ENCODE results near the gene ST6GAL2.

The ST6GAL2 gene

GRCh38 chr2:106885971-106886915 lies at the start of gene ST6GAL2:
Gene ST6GAL2, minus strand, starts transcription at chr2:106886167. Its CDS starts 42,190 bp downstream, at chr2:106843977.
- DNase-seq, result no peak

- DNase-seq, result no peak
Measured at GRCh38 chr2:106932644-106933043, 46.7 kb upstream of the ST6GAL2 start.

DNA sequence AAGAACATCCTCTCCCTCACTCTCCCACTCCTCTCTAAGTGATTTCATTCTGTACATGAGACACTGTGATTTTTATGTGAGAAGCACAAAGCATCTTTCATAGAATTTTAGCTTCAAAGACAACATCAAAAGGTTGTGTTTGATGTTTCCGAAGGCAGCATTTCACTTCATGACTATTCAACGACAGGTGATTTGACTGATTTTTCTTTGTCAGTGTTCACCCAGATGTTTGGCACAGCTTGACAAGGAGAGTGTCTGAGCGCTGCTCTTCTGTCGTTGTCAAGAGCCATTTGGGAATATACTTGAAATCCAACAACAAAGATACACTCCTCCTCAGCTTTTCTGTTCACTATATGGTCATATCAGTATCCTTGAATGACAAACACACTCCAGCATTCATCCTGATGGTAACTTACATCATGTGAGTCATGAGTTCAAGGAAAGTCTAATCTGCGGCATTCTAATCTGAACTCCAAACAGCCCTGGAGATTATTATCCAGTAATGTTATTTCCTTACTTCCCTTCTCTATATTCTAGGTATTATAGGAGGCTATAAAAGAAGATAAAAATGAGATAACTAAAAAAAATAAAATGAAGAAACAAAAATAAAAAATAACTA lies 45.9 kb upstream of the ST6GAL2 start:
- no peak for DNase-seq

DNA sequence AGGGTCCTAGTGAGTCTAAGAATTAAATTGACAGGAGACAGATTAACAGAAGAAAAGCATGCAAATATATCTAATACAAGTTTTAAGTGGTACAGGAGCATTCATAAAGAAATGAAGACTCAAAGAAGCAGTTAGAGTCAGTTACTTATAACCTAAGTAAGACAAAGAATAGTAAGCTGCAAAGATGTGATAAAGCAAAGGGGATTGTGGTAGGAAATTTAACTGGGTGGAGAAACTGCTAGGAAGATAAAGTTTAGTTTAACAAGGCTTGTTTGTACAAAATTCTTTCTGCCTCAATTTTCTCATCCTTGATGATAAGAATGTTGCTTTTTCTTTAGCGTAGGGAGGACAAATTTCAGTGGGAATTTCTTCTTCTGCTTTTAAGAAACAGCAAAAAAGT lies 35.5 kb upstream of the ST6GAL2 start:
- DNase-seq, result no peak

GRCh38 chr2:106919012-106919411 lies 33.0 kb upstream of the ST6GAL2 start:
- DNase-seq, result no peak

DNA sequence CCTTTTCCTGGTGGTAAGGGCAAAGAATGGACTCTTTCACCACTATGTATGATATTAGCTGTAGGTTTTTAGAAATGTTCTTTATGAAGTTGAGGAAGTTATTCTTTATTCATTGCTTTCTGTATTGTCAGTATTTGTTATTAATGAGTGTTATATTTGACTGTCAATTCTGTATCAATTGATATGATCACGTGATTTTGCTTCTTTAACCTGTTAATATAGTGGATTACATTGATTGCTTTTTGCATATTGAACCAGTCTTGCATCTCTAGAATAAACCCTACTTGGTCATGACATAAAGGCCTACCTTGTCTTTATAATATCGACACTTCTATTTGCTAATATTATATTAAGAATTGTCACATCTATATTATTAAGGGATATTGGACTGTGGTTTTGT lies 18.3 kb upstream of the ST6GAL2 start:
- DNase-seq, result no peak

DNA sequence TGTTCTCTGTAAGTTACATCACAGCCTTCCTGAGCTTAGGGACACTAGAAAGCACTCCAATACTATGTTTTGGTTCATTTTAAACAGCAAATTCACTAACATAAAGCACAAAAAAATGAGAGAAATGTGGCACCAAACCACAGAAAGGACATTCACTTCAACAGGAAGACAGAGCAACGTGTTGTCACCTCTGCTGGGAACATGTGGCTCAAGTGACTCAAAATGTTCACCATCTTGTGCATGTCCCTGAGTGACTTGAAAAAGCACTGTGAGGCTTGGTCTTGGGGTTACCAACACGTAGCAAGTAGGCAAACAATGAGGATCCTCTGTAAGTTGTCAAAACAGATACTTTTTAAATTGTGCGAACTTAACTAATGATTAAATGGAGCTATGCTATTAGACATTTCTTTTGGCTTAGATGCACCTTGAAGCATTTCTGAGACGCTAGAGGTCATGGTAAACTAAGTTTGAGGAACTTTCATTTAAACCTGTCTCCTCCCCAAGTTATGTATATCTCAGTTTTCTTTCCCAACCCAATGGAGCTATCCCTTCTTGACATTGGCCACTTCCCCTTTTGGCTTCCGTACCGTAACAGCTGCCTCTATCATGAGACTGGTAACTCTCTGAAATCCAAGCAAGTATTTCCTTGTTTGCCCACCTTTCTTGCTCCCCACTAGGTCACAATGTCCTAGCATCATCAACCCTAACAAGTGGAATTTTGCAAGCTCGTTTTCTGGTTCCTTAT lies 14.0 kb upstream of the ST6GAL2 start:
- DNase-seq, result no peak

DNA sequence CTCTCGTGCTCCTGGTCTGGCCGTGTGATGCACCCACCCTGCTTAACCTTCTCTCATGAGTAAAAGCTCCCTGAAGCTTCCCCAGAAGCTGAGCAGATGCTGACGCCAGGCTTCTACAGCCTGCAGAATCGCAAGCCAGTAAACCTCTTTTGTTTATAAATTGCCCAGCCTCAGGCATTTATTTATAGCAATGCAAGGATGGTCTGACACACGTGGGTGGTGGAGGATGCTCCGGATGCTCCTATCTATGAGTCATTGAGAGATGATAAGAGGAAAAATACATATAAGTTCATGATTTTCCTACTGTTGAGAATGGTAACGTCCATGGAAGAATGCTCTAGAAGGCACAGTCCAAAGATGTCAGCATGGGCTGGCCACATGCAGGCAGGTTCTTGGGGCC lies 8.6 kb upstream of the ST6GAL2 start:
- DNase-seq, result no peak

DNA sequence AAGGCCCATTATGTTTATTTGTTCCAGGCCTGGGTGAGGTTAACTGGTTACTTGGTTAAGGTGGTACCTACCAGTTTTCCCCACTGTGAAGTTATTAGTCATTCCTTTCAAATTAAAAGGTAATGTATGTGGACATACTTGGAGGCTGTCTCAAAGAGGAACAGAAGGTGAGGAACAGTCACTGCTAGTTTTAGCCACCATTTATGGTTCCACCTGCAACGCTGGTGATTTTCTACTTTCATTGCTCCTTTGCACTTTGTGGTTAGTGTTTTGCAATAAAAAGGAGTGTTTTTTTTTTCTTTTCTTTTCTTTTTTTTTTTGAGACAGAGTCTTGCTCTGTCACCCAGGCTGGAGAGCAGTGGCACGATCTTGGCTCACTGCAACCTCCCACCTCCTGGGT lies 6.1 kb upstream of the ST6GAL2 start:
- no peak for DNase-seq

DNA sequence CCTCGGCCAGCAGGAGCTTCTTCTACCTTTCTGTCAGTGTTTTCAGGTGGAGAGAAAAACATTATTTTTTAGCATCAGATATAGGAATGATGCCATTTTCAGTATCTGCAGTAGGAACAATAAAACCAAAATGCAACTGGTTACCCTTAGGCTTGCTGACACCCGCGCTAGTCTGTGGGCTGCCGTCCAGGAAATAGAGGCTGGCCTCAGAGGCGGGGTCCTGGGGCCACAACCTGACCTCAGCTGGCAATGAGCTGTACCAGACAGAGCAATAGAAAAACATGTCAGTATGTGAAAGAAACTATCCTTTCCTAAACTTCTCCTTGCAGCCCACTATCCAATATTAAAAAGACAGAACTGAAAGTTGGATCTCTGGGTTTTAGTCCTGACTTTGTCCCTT lies 4.6 kb upstream of the ST6GAL2 start:
- DNase-seq, result no peak

- DNase-seq, result no peak
Measured at GRCh38 chr2:106886916-106887758, 1.2 kb upstream of the ST6GAL2 start.

GRCh38 chr2:106885329-106885728 lies 638 bp downstream of the ST6GAL2 start:
- no peak for DNase-seq

DNA sequence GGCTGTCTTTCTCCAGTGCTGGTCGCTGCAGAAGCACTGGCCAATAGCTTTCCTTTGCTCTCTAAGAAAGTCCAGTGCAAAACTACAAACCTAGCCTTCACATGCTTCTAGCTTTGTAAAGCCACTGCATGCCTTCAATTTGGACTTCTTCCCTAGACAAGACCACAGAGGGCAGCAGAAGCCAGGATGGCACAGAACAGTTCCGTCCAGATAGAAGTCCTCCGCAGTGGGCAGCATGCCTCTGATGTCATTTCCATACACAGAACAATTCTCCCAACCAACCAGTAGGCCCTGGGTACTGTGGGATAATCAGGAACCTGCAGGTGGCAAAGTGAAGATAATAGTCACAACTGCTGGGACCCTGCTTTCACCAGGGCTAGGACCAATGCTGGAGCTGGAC lies 3.3 kb downstream of the ST6GAL2 start:
- DNase-seq, result no peak

DNA sequence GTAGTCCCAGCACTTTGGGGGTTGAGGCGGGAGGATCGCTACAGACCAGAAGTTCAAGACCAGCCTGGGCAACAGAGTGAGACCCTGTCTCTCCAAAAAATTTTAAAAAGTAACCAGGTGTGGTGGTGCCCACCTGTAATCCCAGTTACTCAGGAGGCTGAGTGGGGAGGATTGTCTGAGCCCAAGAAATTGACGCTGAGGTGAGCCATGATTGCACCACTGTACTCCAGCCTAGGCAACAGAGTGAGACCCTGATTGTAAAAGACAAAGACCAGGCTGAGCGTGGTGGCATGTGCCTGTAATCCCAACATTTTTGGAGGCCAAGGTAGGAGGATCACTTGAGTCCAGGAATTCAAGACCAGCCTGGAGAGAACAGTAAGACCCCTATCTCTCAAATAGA lies 7.8 kb downstream of the ST6GAL2 start:
- no peak for DNase-seq

GRCh38 chr2:106876699-106877098 lies 9.3 kb downstream of the ST6GAL2 start:
- no peak for DNase-seq

- no peak for DNase-seq
Measured at GRCh38 chr2:106869512-106870275, 16.3 kb downstream of the ST6GAL2 start.

DNA sequence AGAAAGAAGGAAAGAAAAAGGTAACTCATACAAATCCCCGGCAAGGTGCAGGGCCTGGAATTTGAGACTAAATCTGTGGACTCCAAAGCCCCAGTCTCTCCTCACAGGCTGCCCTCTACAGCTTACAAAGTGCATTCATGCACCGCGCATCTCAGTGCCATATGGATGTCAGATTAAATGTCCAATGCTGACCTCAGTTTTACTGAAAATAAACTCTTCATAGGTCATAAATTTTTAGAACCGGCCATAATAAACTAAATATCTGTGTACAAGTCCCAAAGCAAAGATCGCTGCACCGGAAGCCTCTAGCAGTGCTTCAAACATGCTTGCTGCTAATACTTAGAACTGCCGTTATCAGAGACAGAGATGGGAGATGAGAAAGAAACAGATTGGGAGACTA lies 17.7 kb downstream of the ST6GAL2 start:
- no peak for DNase-seq

- no peak for DNase-seq
Measured at GRCh38 chr2:106867196-106867953, 18.6 kb downstream of the ST6GAL2 start.

DNA sequence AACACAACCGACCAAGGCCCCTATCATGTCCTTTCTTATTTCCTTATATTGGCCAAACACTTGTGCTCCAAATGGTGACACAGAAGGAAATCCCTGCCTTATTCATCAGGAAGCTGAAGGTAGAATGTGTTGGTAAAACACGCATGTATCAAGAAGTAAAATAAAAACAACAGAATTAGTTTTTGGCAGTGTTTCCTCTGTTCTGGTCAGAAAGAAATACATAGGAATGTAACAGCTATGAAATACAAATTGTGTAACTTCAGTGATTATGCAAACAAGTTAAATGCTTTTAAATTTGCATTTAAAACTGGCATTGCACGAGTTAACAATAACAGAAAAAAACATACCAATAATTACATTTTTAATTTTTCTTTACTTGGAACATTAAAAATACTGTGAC lies 19.3 kb downstream of the ST6GAL2 start:
- DNase-seq, result no peak

DNA sequence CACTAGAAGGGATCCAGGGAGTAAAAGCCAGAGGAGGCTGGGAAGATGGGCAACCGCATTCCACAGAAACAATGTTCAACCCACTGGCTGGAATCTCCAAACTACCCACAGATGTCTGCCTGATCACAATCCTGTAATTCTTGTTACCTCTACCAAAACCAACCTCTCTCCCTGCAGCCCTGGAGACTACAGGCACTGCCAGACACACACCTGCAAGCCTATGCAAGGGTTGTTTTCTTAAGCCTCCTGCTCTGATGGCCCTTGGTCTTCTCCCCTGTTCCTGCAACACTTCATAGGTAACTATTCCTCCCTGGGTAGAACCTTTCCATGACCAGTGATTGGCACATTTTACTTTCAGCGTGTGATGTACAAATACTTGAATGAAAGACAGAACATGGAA lies 21.9 kb downstream of the ST6GAL2 start:
- DNase-seq, result no peak

GRCh38 chr2:106863387-106863786 lies 22.6 kb downstream of the ST6GAL2 start:
- no peak for DNase-seq

All from stimulated activated CD4-positive, alpha-beta T cell treated with anti-CD3 and anti-CD28 coated beads, Interleukin-2, amount 100 ng/mL, for 48 hours (primary cell).